Spleen (tissue), 11 donors: ENCODE data around the gene MYL10. TPM values are rescaled to one million over a fixed set of nuclear protein-coding genes. Genes with fewer than 3 reads are reported as not detected.

Source experiments
- DNase-seq: peaks from one replicate; pipeline ENCODE4 v3.0.0-alpha.2; 2020
- H3K27ac ChIP-seq, 8 donors: fragments of 200-600 bp; sonication (generic) in 7 of 8; 1 replicate in 4 of 8; 2 replicates in 4 of 8; pipeline versions ENCODE4 v1.5.0 to v1.8.0; 2016 to 2021; ENCODE audit warnings: inconsistent platforms in 4 of 8, mild to moderate bottlenecking in 4 of 8, moderate library complexity in 1 of 8
- H3K27me3 ChIP-seq, 7 donors: fragments of 200-600 bp; sonication (generic) in 6 of 7; replicated peaks in 1 of 7; 1 replicate in 4 of 7; 2 replicates in 3 of 7; pipeline versions ENCODE4 v1.5.0 to v1.8.0; 2016 to 2021; ENCODE audit warnings: inconsistent platforms in 3 of 7, mild to moderate bottlenecking in 1 of 7
- H3K36me3 ChIP-seq, 6 donors: fragments of 200-600 bp; sonication (generic) in 5 of 6; 1 replicate in 4 of 6; 2 replicates in 2 of 6; pipeline versions ENCODE4 v1.5.0 to v1.8.0; 2016 to 2021; ENCODE audit warnings: inconsistent platforms in 2 of 6
- H3K4me1 ChIP-seq, 6 donors: fragments of 200-600 bp; sonication (generic) in 5 of 6; 1 replicate in 3 of 6; 2 replicates in 3 of 6; pipeline versions ENCODE4 v1.5.0 to v1.8.0; 2016 to 2021; ENCODE audit warnings: inconsistent platforms in 3 of 6
- H3K4me3 ChIP-seq, 8 donors: fragments of 200-600 bp; sonication (generic) in 7 of 8; 1 replicate in 4 of 8; 2 replicates in 4 of 8; pipeline versions ENCODE4 v1.5.0 to v1.8.0; 2016 to 2021; ENCODE audit warnings: inconsistent platforms in 4 of 8, mild to moderate bottlenecking in 4 of 8, moderate library complexity in 2 of 8
- H3K9me3 ChIP-seq, 8 donors: fragments of 200-600 bp; sonication (generic) in 7 of 8; 1 replicate in 4 of 8; 2 replicates in 4 of 8; pipeline versions ENCODE4 v1.5.0 to v1.8.0; 2016 to 2021; ENCODE audit warnings: inconsistent platforms in 4 of 8
- POLR2A ChIP-seq, 3 donors: fragments of 450-650 bp; IDR thresholded peaks; one replicate each; pipeline ENCODE4 v1.5.1; 2017; ENCODE audit warnings: antibody characterized with exemption in 3 of 3, mild to moderate bottlenecking in 1 of 3
- POLR2AphosphoS5 ChIP-seq, 3 donors: sonication (generic); formaldehyde crosslinking; IDR thresholded peaks; one replicate each; pipeline ENCODE4 v1.5.1; 2017; ENCODE audit warnings: antibody characterized with exemption in 3 of 3
- WGBS, 5 donors: extraction: QIAGEN DNeasy Blood & Tissue Kit in 3 of 5; methylation state at CpG; one replicate each; pipeline versions ENCODE4 v1.1.5 to v1.1.7; 2013 to 2018; 5-methylcytosine and 5-hydroxymethylcytosine counted together
- intact Hi-C: fragments of 100-400 bp; cut with DNase I; formaldehyde crosslinking; loops from one replicate; pipeline ENCODE4 v1.15.0; 2023; ENCODE audit warnings: low total_unique reads
- polyA plus RNA-seq, 3 donors: library from polyadenylated mRNA; stranded (reverse); fragments of 200-250 nt; gene quantifications; one replicate each; pipeline ENCODE4 v1.2.1, GENCODE V29; 2013
- total RNA-seq, 7 donors: library from RNA; depleted of rRNA in 3 of 7; stranded (reverse); fragments of >200 nt in 3 of 7; fragmentation: NEBNext Ultra II Directional in 4 of 7; extraction: Animal tissue kit (Norgen Biotek cat#: 25700) in 4 of 7; gene quantifications; one replicate each; pipeline versions ENCODE4 v1.1.0 to v1.2.1, GENCODE V29; 2016 to 2021
- TF ChIP-seq, protein P1 (sequence below), 11 experiments: fragments of 200-600 bp in 7 of 11; fragments of 450-650 bp in 4 of 11; sonication (generic) in 4 of 11; IDR thresholded peaks in 8 of 11; conservative IDR thresholded peaks in 3 of 11; 1 replicate in 7 of 11; 2 replicates in 4 of 11; pipeline versions ENCODE4 v1.4.0 to v1.8.0; 2016 to 2021; ENCODE audit warnings: antibody characterized with exemption in 11 of 11, inconsistent platforms in 4 of 11, mild to moderate bottlenecking in 1 of 11
- donor health status: healthy with polysubstance abuse.
- donor health status: DM: no; HTN: no; CAD: no; lungs with moderate emphysema.
- donor health status: DM: no; HTN: no; CAD: no.
- donor health status: Bipolar disorder and iron deficiency.
- donor health status: healthy.
- donor health status: DM: no; HTN: no; CAD: no.
- donor health status: DM: yes; HTN: yes; CAD: no.

The MYL10 gene
- total and polyA plus RNA-seq, 10 donors, result not detected

GRCh38 chr7:101586906-101587677, 42.0 kb downstream of the MYL10 start:
- H3K9me3 ChIP-seq, result peaks cover 0 to 12% (median 2%) of the 10 kb centered on the region in 8 donors
- H3K4me3 ChIP-seq, result no peak overlapping the region
- H3K36me3 ChIP-seq, result no peaks in the 10 kb centered on the region
- no peak overlapping the region for H3K27ac ChIP-seq
- no peak for DNase-seq
- TF ChIP-seq POLR2A (IDR thresholded peaks at IDR 0.05) (no peak), POLR2AphosphoS5 (IDR thresholded peaks at IDR 0.05) (no peak)
- TF ChIP-seq, protein P1, sequence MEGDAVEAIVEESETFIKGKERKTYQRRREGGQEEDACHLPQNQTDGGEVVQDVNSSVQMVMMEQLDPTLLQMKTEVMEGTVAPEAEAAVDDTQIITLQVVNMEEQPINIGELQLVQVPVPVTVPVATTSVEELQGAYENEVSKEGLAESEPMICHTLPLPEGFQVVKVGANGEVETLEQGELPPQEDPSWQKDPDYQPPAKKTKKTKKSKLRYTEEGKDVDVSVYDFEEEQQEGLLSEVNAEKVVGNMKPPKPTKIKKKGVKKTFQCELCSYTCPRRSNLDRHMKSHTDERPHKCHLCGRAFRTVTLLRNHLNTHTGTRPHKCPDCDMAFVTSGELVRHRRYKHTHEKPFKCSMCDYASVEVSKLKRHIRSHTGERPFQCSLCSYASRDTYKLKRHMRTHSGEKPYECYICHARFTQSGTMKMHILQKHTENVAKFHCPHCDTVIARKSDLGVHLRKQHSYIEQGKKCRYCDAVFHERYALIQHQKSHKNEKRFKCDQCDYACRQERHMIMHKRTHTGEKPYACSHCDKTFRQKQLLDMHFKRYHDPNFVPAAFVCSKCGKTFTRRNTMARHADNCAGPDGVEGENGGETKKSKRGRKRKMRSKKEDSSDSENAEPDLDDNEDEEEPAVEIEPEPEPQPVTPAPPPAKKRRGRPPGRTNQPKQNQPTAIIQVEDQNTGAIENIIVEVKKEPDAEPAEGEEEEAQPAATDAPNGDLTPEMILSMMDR (IDR thresholded peaks at IDR 0.05 in 8 of 11, conservative IDR thresholded peaks at IDR 0.05 in 3 of 11), result no peak
- intact Hi-C loops, result no loop called here
- 49 to 64% (median 58%) methylated on average over 12 of the region's 12 CpGs for WGBS, 5 donors
- no peaks in the 10 kb centered on the region for H3K4me1 ChIP-seq
- H3K27me3 ChIP-seq, result no peaks in the 10 kb centered on the region

DNA sequence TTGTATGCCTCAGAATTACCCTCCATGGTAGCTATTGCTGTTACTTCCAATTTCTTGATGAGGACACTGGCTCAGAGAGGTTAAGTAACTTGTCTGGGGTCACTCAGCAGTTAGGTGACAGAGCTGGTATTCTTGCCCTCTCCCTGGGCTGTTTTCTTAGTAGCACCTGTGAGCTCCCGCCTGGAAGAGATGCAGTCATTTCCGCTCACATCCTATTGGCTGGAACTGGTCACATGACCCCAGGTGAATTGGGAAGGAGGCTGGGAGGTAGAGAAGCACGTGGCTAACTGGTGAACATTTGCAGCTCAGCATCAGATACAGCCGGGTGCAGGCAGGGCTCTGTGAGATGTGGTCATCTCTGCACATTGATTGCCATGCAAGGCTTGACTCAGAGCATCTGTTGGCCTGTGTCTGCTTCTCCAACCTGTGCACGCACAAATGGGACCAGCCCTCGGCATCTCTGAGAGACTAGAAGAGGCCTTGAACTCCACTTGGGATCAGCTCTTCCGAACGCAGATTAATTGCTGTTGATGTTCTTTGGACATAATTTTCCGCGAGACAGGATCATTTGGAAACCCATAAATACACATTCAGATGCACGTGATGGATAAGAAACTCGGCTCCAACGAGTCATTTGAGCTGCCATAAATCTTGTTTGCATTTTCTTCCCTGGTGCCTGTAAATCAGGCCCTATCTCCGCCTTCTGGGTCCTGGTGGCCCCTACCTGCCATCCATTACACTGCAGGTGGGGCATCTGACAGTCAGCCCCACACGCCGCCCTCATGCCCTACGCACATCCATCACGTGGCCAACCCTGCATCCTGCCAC, 42.8 kb downstream of the MYL10 start:
- no peak for TF ChIP-seq POLR2A (IDR thresholded peaks at IDR 0.05)
- TF ChIP-seq, protein P1 (IDR thresholded peaks at IDR 0.05 in 8 of 11, conservative IDR thresholded peaks at IDR 0.05 in 3 of 11), result no peak
- H3K36me3 ChIP-seq, result no peaks in the 10 kb centered on the region
- DNase-seq, result no peak
- no peak overlapping the region for H3K27ac ChIP-seq
- peaks cover 0 to 12% (median 2%) of the 10 kb centered on the region in 8 donors for H3K9me3 ChIP-seq
- WGBS, 5 donors, result 71 to 78% (median 75%) methylated on average over 18 of the region's 18 CpGs
- H3K4me1 ChIP-seq, result no peaks in the 10 kb centered on the region
- intact Hi-C loops, result no loop called here
- H3K4me3 ChIP-seq, result no peak overlapping the region
- peaks cover 0 to 6% (median 0%) of the 10 kb centered on the region in 7 donors for H3K27me3 ChIP-seq

DNA sequence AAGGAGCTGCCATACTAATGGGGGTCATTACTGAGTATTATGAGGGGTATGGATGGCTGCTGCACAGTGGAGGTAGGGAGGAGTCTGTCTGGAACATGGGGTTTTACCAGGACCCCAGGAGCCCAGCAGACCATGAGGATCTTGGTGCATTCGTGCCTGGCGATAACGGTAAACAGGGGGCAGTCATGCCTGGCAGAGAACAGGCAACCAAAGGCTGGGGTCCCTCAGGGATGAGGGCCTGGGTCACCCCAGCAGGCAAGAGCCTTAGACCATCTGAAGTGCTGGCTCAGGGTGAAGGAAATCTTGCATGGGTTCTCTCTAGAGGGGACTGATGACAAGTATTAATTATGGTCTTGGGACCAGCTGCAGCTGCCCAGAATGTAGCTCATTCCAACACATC, 46.1 kb downstream of the MYL10 start:
- intact Hi-C loops, result no loop called here
- WGBS, 5 donors, result 84 to 93% (median 93%) methylated on average over 3 of the region's 3 CpGs

More for the DNA sequence above, 46.1 kb downstream of the MYL10 start:
- peaks cover 0 to 7% (median 0%) of the 10 kb centered on the region in 7 donors for H3K27me3 ChIP-seq
- TF ChIP-seq, protein P1 (IDR thresholded peaks at IDR 0.05 in 8 of 11, conservative IDR thresholded peaks at IDR 0.05 in 3 of 11), result no peak
- TF ChIP-seq POLR2A (IDR thresholded peaks at IDR 0.05), result no peak
- no peak for DNase-seq
- no peak overlapping the region for H3K27ac ChIP-seq
- H3K4me1 ChIP-seq, result no peaks in the 10 kb centered on the region
- H3K9me3 ChIP-seq, result peaks cover 0 to 12% (median 2%) of the 10 kb centered on the region in 8 donors
- H3K4me3 ChIP-seq, result no peak overlapping the region
- H3K36me3 ChIP-seq, result no peaks in the 10 kb centered on the region
